ENCODE data around the gene AIFM2. TPM values are rescaled to one million over a fixed set of nuclear protein-coding genes. Genes with fewer than 3 reads are reported as not detected.
"Not testable (repeated sequence)": the region's sequence is repeated elsewhere in the genome, so short reads cannot be mapped to it uniquely, and the experiment has no call there.

The AIFM2 gene
- total RNA-seq, result 1 to 10 TPM; 4.7 to 6.2 TPM
- polyA plus RNA-seq, result 1 to 10 TPM in 2 of 3 donors, under 1 TPM in 1; 0.80 to 1.5 (median 1.3) TPM
- 6.9 to 16.2 (median 12.0) reads per million in 6 experiments for total RNA-seq

GRCh38 chr10:70132098-70133029 lies at the start of gene AIFM2:
TSS of gene AIFM2 (minus strand) at chr10:70132825. CDS start at chr10:70124084, 8,741 bp downstream.
- Mint-ChIP-seq H3K4me3 (peak within 1 kb of the TSS; percentile 85 to 93 (median 90)), H3K27ac (peak within 1 kb of the TSS; percentile 84 to 95 (median 93)), H3K9me3 (no peaks in the 10 kb centered on the region), H3K27me3 (peaks cover 0 to 1% (median 0%) of the 10 kb centered on the region in 5 donors), H3K4me1 (peaks cover 18 to 45% (median 33%) of the 10 kb centered on the region in 4 donors), H3K36me3 (peaks cover 0 to 2% (median 0%) of the 10 kb centered on the region in 3 donors)
- ATAC-seq, result peak; percentile 93 to 96
- DNase-seq, result peak in 9 of 10 donors; percentile 25 to 56 (median 48)
- POLR2A ChIA-PET, result interaction anchor here (0.9 to 1.0 kb wide), 2 partner anchors 12 to 38 kb away, joined by 5 read pairs; partner anchors contain the start of gene SAR1A

- H3K9me3 Mint-ChIP-seq, POLR2A ChIA-PET, DNase-seq, H3K4me3 Mint-ChIP-seq, ATAC-seq, H3K27me3 Mint-ChIP-seq, H3K27ac Mint-ChIP-seq, H3K36me3 Mint-ChIP-seq: not testable (repeated sequence)
- H3K4me1 Mint-ChIP-seq, result peaks cover 3 to 12% (median 10%) of the 10 kb centered on the region in 4 donors
Observed at GRCh38 chr10:70179209-70179608, 46.6 kb upstream of the AIFM2 start.

DNA sequence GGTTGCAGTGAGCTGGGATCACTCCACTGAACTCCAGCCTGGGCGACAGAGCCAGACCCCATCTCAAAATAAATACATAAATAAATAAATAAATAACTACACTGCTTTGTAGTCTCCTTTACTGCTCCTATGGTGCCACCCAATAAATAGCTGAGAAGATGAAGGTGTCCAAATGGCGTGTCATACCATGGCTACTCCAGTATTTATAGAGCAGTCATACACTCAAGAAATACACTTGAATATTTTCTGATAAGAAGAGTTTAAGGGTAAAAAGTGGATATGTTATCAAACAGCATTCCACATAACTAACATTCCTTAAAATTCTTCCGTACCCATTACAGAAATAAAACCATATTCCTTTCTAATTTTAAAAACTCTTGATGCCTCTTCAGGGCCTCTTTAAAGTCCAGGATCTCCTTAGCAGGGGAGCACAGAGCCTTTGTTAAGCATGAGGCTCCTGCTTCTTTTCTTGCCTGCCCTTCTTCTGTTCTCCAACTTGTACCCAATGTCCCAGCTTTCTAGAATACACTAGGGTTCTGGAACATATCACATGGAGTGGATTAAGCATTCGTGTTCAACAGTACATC lies 45.6 kb upstream of the AIFM2 start:
- peaks cover 0 to 8% (median 0%) of the 10 kb centered on the region in 9 donors for H3K9me3 Mint-ChIP-seq
- no peak for ATAC-seq
- POLR2A ChIA-PET, result no interaction called here

GRCh38 chr10:70176441-70176840 lies 43.8 kb upstream of the AIFM2 start:
- POLR2A ChIA-PET, result no interaction called here
- Mint-ChIP-seq H3K27me3 (peaks cover 0 to 4% (median 2%) of the 10 kb centered on the region in 5 donors), H3K4me1 (peaks cover 6 to 23% (median 17%) of the 10 kb centered on the region in 4 donors), H3K9me3 (peaks cover 0 to 8% (median 0%) of the 10 kb centered on the region in 9 donors), H3K4me3 (no peak overlapping the region), H3K27ac (no peak overlapping the region), H3K36me3 (no peaks in the 10 kb centered on the region)
- DNase-seq (no peak), ATAC-seq (no peak)

More for the DNA sequence above, 45.6 kb upstream of the AIFM2 start:
- Mint-ChIP-seq H3K36me3 (no peaks in the 10 kb centered on the region), H3K27ac (no peak overlapping the region), H3K4me3 (no peak overlapping the region), H3K27me3 (peaks cover 0 to 8% (median 2%) of the 10 kb centered on the region in 5 donors), H3K4me1 (peaks cover 6 to 18% (median 16%) of the 10 kb centered on the region in 4 donors)
- no peak for DNase-seq

DNA sequence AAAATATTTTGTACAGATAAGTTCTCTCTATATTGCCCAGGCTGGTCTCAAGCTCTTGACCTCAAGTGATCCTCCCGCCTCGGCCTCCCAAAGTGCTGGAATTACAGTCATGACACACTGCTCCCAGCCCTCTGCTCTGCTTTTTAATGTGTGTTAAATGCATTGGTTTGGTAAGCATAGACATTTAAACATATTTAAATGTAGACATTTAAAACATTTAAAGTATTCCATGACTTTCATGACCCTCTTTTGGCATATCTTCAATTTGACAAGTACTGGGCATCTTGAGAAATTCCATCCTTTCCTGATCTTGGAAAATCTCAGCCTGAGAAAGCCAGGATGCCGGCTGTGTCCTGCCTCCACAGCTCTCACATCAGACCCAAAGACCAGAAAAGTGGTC lies 42.9 kb upstream of the AIFM2 start:
- DNase-seq (no peak), ATAC-seq (no peak)
- no peaks in the 10 kb centered on the region for H3K36me3 Mint-ChIP-seq
- peaks cover 0 to 2% (median 0%) of the 10 kb centered on the region in 5 donors for H3K27me3 Mint-ChIP-seq
- POLR2A ChIA-PET, result interaction anchor here (0.6 to 1.6 kb wide), 5 partner anchors 16 to 1327 kb away, joined by 3 to 12 read pairs (median 3); partner anchors contain the start of genes EIF4EBP2 and TYSND1
- peak overlapping the region in 4 of 10 donors; percentile 18 to 89 (median 64) for H3K27ac Mint-ChIP-seq
- H3K9me3 Mint-ChIP-seq, result peaks cover 0 to 8% (median 0%) of the 10 kb centered on the region in 9 donors
- H3K4me3 Mint-ChIP-seq, result peak overlapping the region in 2 of 10 donors; percentile 6 to 21
- peaks cover 9 to 29% (median 19%) of the 10 kb centered on the region in 4 donors for H3K4me1 Mint-ChIP-seq

DNA sequence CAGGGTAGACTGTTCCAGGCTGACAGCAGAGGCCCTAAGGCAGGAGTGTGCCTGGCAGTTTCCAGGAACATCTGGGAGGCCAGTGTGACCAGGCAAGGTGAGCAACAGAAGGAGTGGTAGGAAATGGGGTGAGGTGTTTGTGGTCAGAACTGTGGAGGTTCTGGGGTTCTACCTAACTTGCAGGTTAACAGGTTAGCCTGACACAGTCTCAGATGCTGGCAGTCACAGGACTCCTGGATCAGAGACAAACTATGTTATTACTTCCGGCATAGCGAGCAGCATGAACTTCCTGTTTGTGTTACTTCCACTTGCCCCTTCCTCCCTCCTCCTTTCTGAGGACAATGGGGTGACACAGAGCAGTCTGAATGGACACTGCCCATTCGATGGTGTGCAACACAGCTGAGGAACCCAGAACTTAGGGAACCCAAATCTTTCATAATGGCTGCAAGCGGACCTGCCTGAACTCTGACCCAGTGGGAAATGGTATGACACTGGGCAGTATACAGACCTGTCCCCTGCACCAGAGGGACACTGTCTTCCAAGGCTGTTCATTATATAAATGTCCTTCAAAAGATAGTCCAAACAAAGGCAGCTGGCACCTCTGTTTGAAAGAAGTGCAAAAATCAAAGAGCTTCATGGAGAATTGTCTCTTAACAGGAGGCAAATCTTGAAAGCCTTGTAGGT lies 41.6 kb upstream of the AIFM2 start:
- H3K9me3 Mint-ChIP-seq, result peaks cover 0 to under 1% (median 0%) of the 10 kb centered on the region in 9 donors
- peak in 9 of 10 donors; percentile 8 to 64 (median 25) for DNase-seq
- H3K4me1 Mint-ChIP-seq, result peaks cover 10 to 33% (median 21%) of the 10 kb centered on the region in 4 donors
- POLR2A ChIA-PET, result interaction anchor here (0.8 to 1.6 kb wide), 3 partner anchors 19 to 230 kb away, joined by 3 to 12 read pairs (median 4); partner anchors contain the start of genes EIF4EBP2 and TYSND1
- H3K36me3 Mint-ChIP-seq, result no peaks in the 10 kb centered on the region
- peak overlapping the region in 9 of 10 donors; percentile 0 to 81 (median 36) for H3K4me3 Mint-ChIP-seq
- peaks cover 0 to 2% (median 0%) of the 10 kb centered on the region in 5 donors for H3K27me3 Mint-ChIP-seq
- ATAC-seq, result peak in 1 of 2 donors; percentile 28
- H3K27ac Mint-ChIP-seq, result peak overlapping the region; percentile 69 to 94 (median 88)

DNA sequence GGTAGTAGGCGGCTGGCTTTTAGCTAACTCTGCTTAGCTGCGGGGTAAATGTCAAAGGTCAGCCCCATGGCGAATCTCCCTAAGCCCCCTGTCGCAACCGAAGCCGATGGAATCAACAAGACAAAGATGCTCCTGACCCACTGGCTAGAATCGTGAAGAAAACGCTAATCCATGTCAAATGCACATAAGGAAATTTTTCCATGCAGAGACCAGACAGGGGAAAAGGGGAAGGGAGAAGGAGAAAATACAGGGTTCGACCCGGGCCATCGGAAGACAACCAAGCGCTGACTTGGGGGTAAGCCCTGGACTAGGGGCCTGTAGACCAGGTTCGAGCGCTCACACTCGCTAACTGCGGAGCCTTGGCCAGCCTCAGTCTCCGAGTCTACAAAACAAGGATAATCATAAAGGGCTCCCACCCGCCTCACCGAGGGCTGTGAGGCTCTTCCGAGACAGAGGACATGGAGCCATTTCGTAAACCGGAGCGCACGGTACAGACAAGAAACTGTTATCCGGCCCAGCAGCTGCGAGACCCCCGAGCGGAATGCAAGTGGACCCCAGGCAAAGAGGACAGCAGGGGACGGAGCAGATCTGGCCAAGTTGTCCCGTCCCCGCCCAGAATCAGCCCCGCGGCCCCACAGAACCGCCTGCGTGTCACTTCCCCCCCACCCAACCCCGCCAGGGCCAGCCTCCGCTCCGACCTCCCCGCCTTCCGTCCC lies 37.2 kb upstream of the AIFM2 start:
- Mint-ChIP-seq H3K27me3 (no peaks in the 10 kb centered on the region), H3K36me3 (peaks cover 4 to 28% (median 12%) of the 10 kb centered on the region in 3 donors), H3K9me3 (no peaks in the 10 kb centered on the region), H3K27ac (peak overlapping the region; percentile 81 to 99 (median 96)), H3K4me3 (peak overlapping the region; percentile 87 to 96 (median 92)), H3K4me1 (peaks cover 30 to 67% (median 55%) of the 10 kb centered on the region in 4 donors)
- ATAC-seq (peak; percentile 26 to 27), DNase-seq (peak in 3 of 10 donors; percentile 9 to 19 (median 13))
- POLR2A ChIA-PET, result interaction anchor here (0.6 to 6.4 kb wide), 17 partner anchors 9 to 234 kb away, joined by 3 to 157 read pairs (median 5); partner anchors contain the start of genes AIFM2, EIF4EBP2, PPA1 and TYSND1

DNA sequence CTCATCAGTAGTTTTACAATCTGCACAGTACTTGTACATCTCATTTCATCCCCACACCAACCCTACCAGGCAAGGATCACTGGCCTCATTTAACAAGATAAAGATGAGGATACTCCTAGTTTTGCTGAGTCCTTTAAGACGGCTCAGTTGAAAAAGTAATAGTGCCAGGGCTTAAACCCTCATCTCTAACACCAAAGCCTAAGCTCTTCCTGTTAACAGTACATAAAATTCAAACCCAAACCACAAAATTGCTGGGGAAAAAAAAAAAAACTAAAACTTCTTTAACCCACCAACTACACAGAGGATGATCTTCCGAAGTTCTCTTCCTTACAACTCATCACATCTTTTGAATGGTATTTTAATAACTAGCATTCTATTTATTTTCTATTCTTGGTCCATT lies 36.4 kb upstream of the AIFM2 start:
- peak overlapping the region; percentile 87 to 96 (median 92) for H3K4me3 Mint-ChIP-seq
- peaks cover 26 to 66% (median 52%) of the 10 kb centered on the region in 4 donors for H3K4me1 Mint-ChIP-seq
- H3K9me3 Mint-ChIP-seq, result no peaks in the 10 kb centered on the region
- H3K27ac Mint-ChIP-seq, result peak overlapping the region; percentile 81 to 99 (median 96)
- H3K27me3 Mint-ChIP-seq, result no peaks in the 10 kb centered on the region
- DNase-seq, result peak in 4 of 10 donors; percentile 11 to 77 (median 56)
- ATAC-seq, result peak; percentile 29 to 38
- POLR2A ChIA-PET, result interaction anchor here (0.6 to 6.4 kb wide), 7 partner anchors 19 to 434 kb away, joined by 3 to 157 read pairs (median 5); partner anchors contain the start of genes PPA1, PRF1 and TYSND1
- peaks cover 4 to 33% (median 12%) of the 10 kb centered on the region in 3 donors for H3K36me3 Mint-ChIP-seq

DNA sequence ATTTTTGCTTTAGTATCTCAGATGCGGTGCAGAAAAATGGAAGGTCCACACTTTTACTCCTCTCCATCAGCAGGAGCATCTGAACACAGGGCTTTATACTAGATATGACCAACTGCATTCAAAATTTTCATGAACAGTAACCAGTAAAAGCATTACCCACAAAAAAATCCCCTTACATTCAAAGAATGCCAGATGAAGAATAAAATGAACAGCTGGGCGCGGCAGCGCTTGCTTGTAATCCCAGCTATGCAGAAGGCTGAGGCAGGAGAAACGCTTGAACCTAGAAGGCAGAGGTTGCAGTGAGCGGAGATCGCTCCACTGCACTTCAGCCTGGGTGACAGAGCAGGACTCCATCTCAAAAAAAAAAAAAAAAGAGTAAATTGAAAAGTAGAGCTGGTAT lies 34.6 kb upstream of the AIFM2 start:
- H3K4me1 Mint-ChIP-seq, result peaks cover 33 to 76% (median 64%) of the 10 kb centered on the region in 4 donors
- peaks cover 4 to 44% (median 12%) of the 10 kb centered on the region in 3 donors for H3K36me3 Mint-ChIP-seq
- DNase-seq (no peak), ATAC-seq (no peak)
- POLR2A ChIA-PET, result interaction anchor here (0.7 to 6.4 kb wide), 3 partner anchors 21 to 65 kb away, joined by 3 to 157 read pairs (median 25); partner anchors contain the start of genes PPA1 and TYSND1
- peak overlapping the region in 5 of 10 donors; percentile 52 to 81 (median 68) for H3K27ac Mint-ChIP-seq
- H3K27me3 Mint-ChIP-seq, result no peaks in the 10 kb centered on the region
- no peaks in the 10 kb centered on the region for H3K9me3 Mint-ChIP-seq
- H3K4me3 Mint-ChIP-seq, result peak overlapping the region in 9 of 10 donors; percentile 40 to 96 (median 70)

DNA sequence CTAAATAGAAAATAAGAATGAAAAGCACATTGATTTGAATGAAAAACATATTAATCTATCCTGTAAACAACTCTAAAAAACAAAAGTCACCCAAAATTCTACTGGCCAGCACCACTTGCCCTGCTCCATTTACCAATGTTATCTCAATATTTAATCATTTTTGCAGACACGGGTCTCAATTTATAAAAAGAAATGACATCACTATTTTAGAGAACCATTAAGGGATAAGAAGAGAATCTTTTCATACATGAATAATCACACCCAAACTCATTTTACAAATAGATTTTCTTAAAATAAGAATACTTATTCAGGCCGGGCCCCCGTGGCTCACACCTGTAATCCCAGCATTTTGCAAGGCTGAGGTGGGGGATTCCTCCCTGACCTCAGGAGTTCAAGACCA lies 33.8 kb upstream of the AIFM2 start:
- peak overlapping the region in 7 of 10 donors; percentile 2 to 52 (median 33) for H3K4me3 Mint-ChIP-seq
- POLR2A ChIA-PET, result interaction anchor here (5.5 to 6.4 kb wide), 2 partner anchors 20 to 66 kb away, joined by 25 to 157 read pairs; partner anchors contain the start of genes PPA1 and TYSND1
- H3K27me3 Mint-ChIP-seq, result no peaks in the 10 kb centered on the region
- H3K9me3 Mint-ChIP-seq, result no peaks in the 10 kb centered on the region
- no peak for DNase-seq
- H3K36me3 Mint-ChIP-seq, result peaks cover 4 to 52% (median 15%) of the 10 kb centered on the region in 3 donors
- no peak for ATAC-seq
- peaks cover 37 to 82% (median 73%) of the 10 kb centered on the region in 4 donors for H3K4me1 Mint-ChIP-seq
- H3K27ac Mint-ChIP-seq, result peak overlapping the region in 5 of 10 donors; percentile 26 to 81 (median 60)

GRCh38 chr10:70164163-70164562 lies 31.5 kb upstream of the AIFM2 start:
- ATAC-seq, result peak in 1 of 2 donors; percentile 29
- Mint-ChIP-seq H3K27me3 (no peaks in the 10 kb centered on the region), H3K9me3 (no peaks in the 10 kb centered on the region), H3K27ac (peak overlapping the region in 4 of 10 donors; percentile 43 to 67 (median 63)), H3K36me3 (peaks cover 4 to 70% (median 21%) of the 10 kb centered on the region in 3 donors), H3K4me1 (peaks cover 34 to 87% (median 81%) of the 10 kb centered on the region in 4 donors), H3K4me3 (peak overlapping the region in 9 of 10 donors; percentile 31 to 83 (median 73))
- peak in 1 of 10 donors; percentile 9 for DNase-seq
- POLR2A ChIA-PET, result no interaction called here
